Uterus (tissue), 2 donors: ENCODE data around the gene TMEM129.

Experiments
- POLR2A ChIP-seq, 2 donors: fragments of 450-650 bp; IDR thresholded peaks; one replicate each; pipeline ENCODE4 v1.6.1; 2016; ENCODE audit warnings: antibody characterized with exemption in 2 of 2, mild to moderate bottlenecking in 1 of 2, moderate library complexity in 1 of 2
- TF ChIP-seq, protein P1 (sequence below), 4 experiments: fragments of 200-600 bp in 2 of 4; fragments of 450-650 bp in 2 of 4; sonication (generic) in 2 of 4; IDR thresholded peaks; one replicate each; pipeline ENCODE4 v1.5.1; 2016 to 2019; ENCODE audit warnings: antibody characterized with exemption in 4 of 4, mild to moderate bottlenecking in 2 of 4, moderate library complexity in 1 of 4

DNA sequence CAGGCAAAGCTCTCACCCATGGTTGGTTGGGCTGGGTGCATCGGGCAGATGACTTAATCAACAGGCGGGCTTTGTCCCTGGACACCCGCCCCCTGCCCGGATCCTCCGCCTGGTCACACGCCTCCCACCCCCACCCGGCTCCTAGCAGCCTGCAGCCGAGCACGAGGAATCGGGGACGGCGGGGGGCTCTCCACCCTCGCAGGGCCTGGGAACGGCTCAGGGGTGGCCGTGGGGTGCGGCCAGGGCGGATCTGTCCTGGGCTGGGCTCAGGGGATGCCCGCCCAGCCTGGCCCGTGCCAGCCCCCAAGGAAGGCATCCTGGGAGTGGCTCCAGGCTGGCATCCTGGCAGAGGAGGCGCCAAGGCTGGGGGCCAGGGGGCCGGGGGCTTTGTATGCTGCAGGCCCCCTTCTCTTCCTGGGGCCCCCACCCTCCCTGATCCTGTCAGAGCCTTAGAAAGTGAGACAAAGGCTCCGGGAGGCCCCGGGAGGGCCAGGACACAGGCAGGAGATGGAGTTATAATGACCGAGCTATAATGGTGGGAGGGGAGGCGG, 39.5 kb upstream of the TMEM129 start:
- TF ChIP-seq, protein P1, sequence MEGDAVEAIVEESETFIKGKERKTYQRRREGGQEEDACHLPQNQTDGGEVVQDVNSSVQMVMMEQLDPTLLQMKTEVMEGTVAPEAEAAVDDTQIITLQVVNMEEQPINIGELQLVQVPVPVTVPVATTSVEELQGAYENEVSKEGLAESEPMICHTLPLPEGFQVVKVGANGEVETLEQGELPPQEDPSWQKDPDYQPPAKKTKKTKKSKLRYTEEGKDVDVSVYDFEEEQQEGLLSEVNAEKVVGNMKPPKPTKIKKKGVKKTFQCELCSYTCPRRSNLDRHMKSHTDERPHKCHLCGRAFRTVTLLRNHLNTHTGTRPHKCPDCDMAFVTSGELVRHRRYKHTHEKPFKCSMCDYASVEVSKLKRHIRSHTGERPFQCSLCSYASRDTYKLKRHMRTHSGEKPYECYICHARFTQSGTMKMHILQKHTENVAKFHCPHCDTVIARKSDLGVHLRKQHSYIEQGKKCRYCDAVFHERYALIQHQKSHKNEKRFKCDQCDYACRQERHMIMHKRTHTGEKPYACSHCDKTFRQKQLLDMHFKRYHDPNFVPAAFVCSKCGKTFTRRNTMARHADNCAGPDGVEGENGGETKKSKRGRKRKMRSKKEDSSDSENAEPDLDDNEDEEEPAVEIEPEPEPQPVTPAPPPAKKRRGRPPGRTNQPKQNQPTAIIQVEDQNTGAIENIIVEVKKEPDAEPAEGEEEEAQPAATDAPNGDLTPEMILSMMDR (IDR thresholded peaks at IDR 0.05) = no peak
- TF ChIP-seq POLR2A (IDR thresholded peaks at IDR 0.05) = no peak
